Ovary (tissue), 9 donors: ENCODE results near the gene UTP14C. TPM values are rescaled to one million over a fixed set of nuclear protein-coding genes. Genes with fewer than 3 reads are reported as not detected.

Experiments used
- DNase-seq, 5 donors: peaks; one replicate each; pipeline ENCODE4 v3.0.0-alpha.2; 2019 to 2020
- H3K27ac ChIP-seq, 2 donors: fragments of 200-600 bp; one replicate each; pipeline versions ENCODE4 v1.5.1 to v1.8.0; 2019 to 2022
- H3K27me3 ChIP-seq: fragments of 200-600 bp; one replicate; pipeline ENCODE4 v1.8.0; 2022
- H3K36me3 ChIP-seq: fragments of 200-600 bp; sonication (generic); one replicate; pipeline ENCODE4 v1.5.1; 2019
- H3K4me1 ChIP-seq: one replicate; pipeline ENCODE4 v1.8.1; 2013; ENCODE audit warnings: mild to moderate bottlenecking, moderate library complexity; ENCODE audit not compliant: insufficient read depth
- H3K4me3 ChIP-seq: fragments of 200-600 bp; sonication (generic); one replicate; pipeline ENCODE4 v1.5.1; 2017
- H3K9me3 ChIP-seq, 2 donors: fragments of 200-600 bp in 1 of 2; sonication (generic) in 1 of 2; one replicate each; pipeline versions ENCODE4 v1.5.1 to v1.8.1; 2013 to 2019; ENCODE audit warnings: mild to moderate bottlenecking in 1 of 2, moderate library complexity in 1 of 2
- EP300 ChIP-seq: sonication (generic); formaldehyde crosslinking; IDR thresholded peaks from one replicate; pipeline ENCODE4 v1.6.1; 2017; ENCODE audit warnings: antibody characterized with exemption
- POLR2A ChIP-seq: fragments of 450-650 bp; IDR thresholded peaks from one replicate; pipeline ENCODE4 v1.6.1; 2017; ENCODE audit warnings: antibody characterized with exemption, mild to moderate bottlenecking, moderate library complexity
- WGBS, 3 donors: extraction: QIAGEN DNeasy Blood & Tissue Kit in 1 of 3; methylation state at CpG; one replicate each; pipeline versions ENCODE4 v1.1.5 to v1.1.7; 2013 to 2017; 5-methylcytosine and 5-hydroxymethylcytosine counted together
- intact Hi-C, 4 donors: fragments of 100-400 bp; cut with DNase I; formaldehyde crosslinking; loops; one replicate each; pipeline versions ENCODE4 v1.11.0 to v1.15.1; 2022 to 2023
- polyA plus RNA-seq, 2 donors: library from polyadenylated mRNA; stranded (reverse); fragments of 200-250 nt in 1 of 2; fragments of 350-450 nt in 1 of 2; fragmentation: Illumina TruSeq in 1 of 2; extraction: RNeasy Lipid Tissue Mini Kit (QIAGEN cat#74804) in 1 of 2; gene quantifications; one replicate each; pipeline ENCODE4 v1.2.3, GENCODE V29; 2013 to 2014
- total RNA-seq, 7 donors: library from RNA; depleted of rRNA in 2 of 7; stranded (reverse); fragments of >200 nt in 2 of 7; fragmentation: NEBNext Ultra II Directional in 3 of 7; extraction: Animal tissue kit (Norgen Biotek cat#: 25700) in 3 of 7; gene quantifications; one replicate each; pipeline versions ENCODE4 v1.1.0 to v1.2.4, GENCODE V29; 2016 to 2023
- TF ChIP-seq, protein P1 (sequence below), 3 donors: fragments of 450-650 bp in 2 of 3; fragments of 200-600 bp in 1 of 3; IDR thresholded peaks; one replicate each; pipeline versions ENCODE4 v1.5.1 to v1.8.0; 2016 to 2022; ENCODE audit warnings: antibody characterized with exemption in 3 of 3, mild to moderate bottlenecking in 1 of 3
- donor health status: DM: no; HTN: no; CAD: no; lungs with moderate emphysema.
- donor health status: DM: no; HTN: no; CAD: no.
- donor health status: Bipolar disorder and iron deficiency.
- donor health status: DM: yes; HTN: yes; CAD: no.
- donor health status: DM: no; HTN: no; CAD: no.
- donor health status: DM: yes; HTN: yes; CAD: no.

UTP14C gene
- total and polyA plus RNA-seq, 9 donors = 7.4 to 20.2 (median 14.6) TPM

DNA sequence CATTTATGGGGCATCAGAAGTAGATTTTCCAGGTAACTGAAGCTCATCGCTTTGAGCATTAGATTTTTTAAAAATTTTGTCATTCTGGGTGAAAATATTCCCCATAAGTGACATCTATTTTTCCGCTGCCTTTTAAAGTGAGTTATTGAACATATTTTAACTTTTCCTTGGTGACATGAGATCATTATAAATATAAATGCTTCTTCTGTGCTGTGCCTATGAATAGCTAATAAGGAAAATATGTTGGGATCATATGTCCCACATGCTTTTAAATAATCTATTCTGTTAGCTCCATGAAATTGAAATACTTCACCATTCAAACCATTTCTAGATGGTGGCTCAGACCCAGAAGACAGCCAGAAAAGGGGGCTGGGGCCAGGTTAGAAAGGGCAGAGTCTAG lies 27.3 kb upstream of the UTP14C start:
- 95 to 97% (median 95%) methylated on average over 2 of the region's 2 CpGs for WGBS, 3 donors
- TF ChIP-seq, protein P1, sequence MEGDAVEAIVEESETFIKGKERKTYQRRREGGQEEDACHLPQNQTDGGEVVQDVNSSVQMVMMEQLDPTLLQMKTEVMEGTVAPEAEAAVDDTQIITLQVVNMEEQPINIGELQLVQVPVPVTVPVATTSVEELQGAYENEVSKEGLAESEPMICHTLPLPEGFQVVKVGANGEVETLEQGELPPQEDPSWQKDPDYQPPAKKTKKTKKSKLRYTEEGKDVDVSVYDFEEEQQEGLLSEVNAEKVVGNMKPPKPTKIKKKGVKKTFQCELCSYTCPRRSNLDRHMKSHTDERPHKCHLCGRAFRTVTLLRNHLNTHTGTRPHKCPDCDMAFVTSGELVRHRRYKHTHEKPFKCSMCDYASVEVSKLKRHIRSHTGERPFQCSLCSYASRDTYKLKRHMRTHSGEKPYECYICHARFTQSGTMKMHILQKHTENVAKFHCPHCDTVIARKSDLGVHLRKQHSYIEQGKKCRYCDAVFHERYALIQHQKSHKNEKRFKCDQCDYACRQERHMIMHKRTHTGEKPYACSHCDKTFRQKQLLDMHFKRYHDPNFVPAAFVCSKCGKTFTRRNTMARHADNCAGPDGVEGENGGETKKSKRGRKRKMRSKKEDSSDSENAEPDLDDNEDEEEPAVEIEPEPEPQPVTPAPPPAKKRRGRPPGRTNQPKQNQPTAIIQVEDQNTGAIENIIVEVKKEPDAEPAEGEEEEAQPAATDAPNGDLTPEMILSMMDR (IDR thresholded peaks at IDR 0.05) = no peak
- TF ChIP-seq EP300 (no peak), POLR2A (no peak)

DNA sequence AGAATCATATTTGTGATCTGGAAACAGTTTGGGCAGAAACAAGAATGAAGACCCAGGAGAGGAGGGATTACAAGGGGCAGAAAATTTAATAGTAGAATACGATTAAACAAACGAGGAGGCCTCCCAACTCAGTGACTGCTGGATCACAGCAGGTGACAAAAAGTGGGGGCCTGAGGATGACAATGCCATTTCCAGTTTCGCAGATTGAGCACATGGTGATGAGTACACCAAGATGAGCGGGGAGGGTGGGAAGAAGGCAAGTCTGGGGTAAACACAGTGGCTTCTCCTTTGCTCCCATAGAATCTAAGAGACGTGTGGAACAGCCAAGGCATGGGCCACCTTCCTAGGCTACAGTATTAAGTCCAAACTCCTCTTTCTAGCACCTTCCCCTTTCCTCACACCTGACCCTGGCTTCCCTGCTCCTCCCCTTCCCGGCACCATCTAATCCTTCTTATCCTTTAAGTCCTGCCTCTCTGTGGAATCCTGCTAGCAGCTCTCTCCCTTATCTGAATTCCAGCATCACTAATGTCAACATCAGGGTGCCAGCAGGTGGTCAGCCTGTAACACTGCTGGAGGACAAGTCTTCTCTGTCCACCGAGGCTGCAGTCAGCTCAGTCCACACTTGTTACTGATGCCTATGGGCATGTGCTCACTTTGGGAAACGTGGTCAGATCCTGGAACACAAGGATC lies 26.7 kb upstream of the UTP14C start:
- no peak for DNase-seq
- TF ChIP-seq, protein P1 (IDR thresholded peaks at IDR 0.05) = no peak
- TF ChIP-seq EP300 (no peak), POLR2A (no peak)
- intact Hi-C loops = no loop called here
- Histone ChIP-seq H3K36me3 (no peaks in the 10 kb centered on the region), H3K4me3 (no peak overlapping the region), H3K9me3 (no peaks in the 10 kb centered on the region), H3K4me1 (peaks cover 8% of the 10 kb centered on the region), H3K27me3 (no peaks in the 10 kb centered on the region), H3K27ac (no peak overlapping the region)
- WGBS, 3 donors = 75 to 78% (median 76%) methylated on average over 8 of the region's 8 CpGs

More for the DNA sequence above, 27.3 kb upstream of the UTP14C start:
- intact Hi-C loops = no loop called here
- Histone ChIP-seq H3K4me3 (no peak overlapping the region), H3K27ac (no peak overlapping the region), H3K4me1 (peaks cover 8% of the 10 kb centered on the region), H3K9me3 (no peaks in the 10 kb centered on the region), H3K36me3 (no peaks in the 10 kb centered on the region), H3K27me3 (no peaks in the 10 kb centered on the region)
- no peak for DNase-seq

DNA sequence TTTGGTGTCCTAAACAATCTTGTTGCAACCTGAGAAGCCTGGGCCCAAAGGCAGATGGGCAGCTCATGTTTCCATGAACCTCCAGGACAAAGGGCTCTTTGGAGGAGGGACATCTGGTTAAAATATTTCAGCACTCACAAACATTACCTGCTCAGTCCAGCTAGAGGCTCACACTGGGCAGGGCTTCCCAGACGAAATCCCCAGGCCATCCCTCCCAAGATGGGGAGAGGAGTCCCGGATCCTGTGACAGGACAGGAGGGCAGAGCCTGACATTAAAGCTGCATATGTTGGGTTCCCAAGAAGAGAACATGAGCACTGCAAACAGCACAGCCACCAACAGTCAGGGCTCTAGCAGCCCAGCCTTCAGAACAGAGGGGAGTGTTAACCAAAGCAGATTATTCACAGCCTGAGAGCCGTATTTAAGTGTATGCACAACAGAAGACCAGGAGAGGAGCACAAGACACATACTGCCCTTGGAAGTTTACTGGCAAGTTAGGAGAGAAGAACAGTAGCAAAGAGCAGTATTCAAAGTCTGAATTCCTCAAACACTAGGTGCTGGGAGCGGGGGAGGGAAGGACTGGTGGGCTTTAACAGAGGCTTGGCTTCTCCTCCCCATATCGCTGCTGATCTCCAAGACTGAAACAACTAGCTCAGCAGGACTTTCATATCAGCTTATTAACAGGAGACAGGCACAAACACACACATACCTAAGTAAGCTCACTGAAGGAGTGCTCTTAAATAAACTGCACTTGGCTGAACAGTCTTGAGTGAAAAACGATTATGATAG lies 25.6 kb upstream of the UTP14C start:
- no peaks in the 10 kb centered on the region for H3K36me3 ChIP-seq
- H3K4me1 ChIP-seq = peaks cover 8% of the 10 kb centered on the region
- no peak overlapping the region for H3K27ac ChIP-seq
- TF ChIP-seq, protein P1 (IDR thresholded peaks at IDR 0.05) = no peak
- TF ChIP-seq EP300 (no peak), POLR2A (no peak)
- H3K27me3 ChIP-seq = no peaks in the 10 kb centered on the region
- intact Hi-C loops = no loop called here
- WGBS, 3 donors = 50 to 55% (median 54%) methylated on average over 6 of the region's 6 CpGs
- H3K9me3 ChIP-seq = no peaks in the 10 kb centered on the region
- no peak overlapping the region for H3K4me3 ChIP-seq
- DNase-seq = no peak

DNA sequence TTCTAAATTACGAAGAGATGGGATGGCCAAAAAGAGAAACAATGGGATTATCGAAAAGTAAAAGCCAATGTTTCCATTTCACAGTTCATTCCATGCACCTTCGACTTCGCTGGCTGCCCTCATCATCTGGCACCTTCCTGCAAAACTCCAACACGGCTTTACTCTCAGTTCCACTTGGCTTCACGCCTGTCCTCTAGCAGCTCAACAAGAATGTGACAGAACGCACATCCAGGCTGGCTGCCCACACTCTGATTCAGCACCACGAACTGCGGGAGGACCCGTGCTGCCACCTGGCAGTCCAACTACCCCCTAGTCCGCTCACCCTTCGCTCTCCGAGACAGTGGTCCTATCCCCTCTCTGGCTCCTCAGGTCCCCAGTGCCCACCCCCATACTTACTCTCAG lies 25.0 kb upstream of the UTP14C start:
- TF ChIP-seq EP300 = no peak
- TF ChIP-seq POLR2A = no peak
- TF ChIP-seq, protein P1 (IDR thresholded peaks at IDR 0.05) = no peak
- intact Hi-C loops = no loop called here
- Histone ChIP-seq H3K36me3 (no peaks in the 10 kb centered on the region), H3K27me3 (no peaks in the 10 kb centered on the region), H3K4me3 (no peak overlapping the region), H3K4me1 (peaks cover 8% of the 10 kb centered on the region), H3K27ac (no peak overlapping the region), H3K9me3 (no peaks in the 10 kb centered on the region)
- no peak for DNase-seq
- 65 to 68% (median 68%) methylated on average over 13 of the region's 13 CpGs for WGBS, 3 donors
